Stimulated activated CD4-positive, alpha-beta T cell treated with anti-CD3 and anti-CD28 coated beads, Interleukin-1b, Interleukin-23, amount 100 ng/mL, for 24 hours (primary cell): ENCODE data around the gene SPIRE1.

ENCODE experiments used
- DNase-seq, 4 experiments: peaks; one replicate each; pipeline ENCODE4 v3.0.0-alpha.2; 2020; ENCODE audit warnings: low read depth in 4 of 4, low spot score in 1 of 4

SPIRE1 gene

DNA sequence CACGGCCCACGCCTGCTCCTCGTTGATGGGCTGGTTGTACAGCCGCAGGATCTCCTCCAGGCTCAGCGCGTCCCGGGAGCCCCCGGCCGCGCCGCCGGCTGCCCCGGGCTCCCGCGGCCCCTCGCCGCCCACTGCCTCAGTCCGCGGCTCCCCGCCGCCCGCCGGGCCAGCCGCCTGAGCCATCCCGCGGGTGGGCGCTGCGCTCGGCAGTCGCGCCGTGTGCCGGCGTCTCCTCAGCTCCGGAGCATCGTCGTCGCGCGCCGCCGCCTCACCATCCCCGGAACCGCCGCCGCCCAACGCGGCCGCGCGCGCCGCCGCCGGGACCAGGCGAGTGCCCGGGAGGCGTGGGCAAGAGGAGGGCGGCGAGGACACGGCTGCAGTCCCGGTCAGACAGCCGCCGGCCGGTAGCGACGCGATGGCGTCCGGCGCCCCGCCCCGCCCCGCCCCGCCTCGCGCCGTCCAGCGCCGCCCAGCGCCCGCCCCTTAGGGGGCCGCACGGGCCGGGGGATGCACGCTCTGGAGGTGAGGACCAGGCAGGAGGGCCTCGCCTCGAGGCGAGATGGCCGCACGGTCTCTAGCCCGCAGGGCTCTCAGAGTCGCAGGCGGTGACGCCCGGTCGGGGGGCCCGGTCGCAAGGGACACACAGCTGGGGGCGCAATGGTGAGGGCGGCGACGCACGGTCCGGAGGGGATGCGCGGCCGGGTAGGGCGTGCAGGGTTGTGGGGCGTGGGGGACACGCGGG is at the start of gene SPIRE1:
TSS of gene SPIRE1 (minus strand) at position 424 of the 742 bp plus-strand sequence. CDS start at position 183, 241 bp downstream.
- peak in 3 of 4 experiments; percentile 14 to 21 (median 16) for DNase-seq

DNA sequence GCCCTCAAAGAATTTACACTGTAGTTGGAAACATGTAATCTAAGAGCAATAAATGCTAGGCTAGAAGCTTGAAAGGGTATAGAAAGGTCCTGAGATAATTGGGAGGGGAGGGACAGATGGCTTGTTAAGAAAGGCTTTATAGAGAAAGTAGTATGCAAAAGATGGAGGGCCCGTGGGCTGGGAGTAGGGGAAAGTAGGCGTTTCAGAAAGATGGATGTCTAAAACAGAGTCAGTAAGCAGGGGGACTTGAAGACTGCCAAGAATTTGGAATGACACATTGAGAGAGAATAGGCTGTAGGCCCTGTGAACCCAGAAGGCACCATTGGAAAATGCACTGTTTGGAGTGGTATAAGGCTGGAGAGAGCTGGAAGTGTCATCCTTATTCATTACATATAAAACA is 45.8 kb upstream of the SPIRE1 start:
- DNase-seq: no peak

DNA sequence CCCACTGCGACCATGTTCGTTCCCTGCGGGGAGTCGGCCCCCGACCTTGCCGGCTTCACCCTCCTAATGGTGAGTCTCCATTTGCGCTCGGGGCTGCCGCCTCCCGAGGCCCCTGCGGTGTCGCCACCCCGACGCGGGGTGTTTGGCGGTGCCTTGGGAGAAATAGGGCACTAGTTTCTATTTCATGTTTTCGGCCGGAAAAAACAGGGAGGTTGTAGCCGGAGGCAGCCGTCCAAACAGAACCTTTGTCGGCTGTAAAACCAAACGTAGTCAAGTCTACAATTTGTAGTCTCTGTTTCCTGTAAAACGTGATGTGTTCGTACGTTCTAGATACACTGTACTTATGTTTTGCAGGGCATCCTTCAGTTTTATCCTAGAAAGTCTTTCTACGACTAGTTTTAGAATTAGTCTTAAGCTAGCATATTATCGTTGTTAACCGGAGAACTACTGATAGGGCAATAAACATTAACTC is 45.2 kb upstream of the SPIRE1 start:
- no peak for DNase-seq

DNA sequence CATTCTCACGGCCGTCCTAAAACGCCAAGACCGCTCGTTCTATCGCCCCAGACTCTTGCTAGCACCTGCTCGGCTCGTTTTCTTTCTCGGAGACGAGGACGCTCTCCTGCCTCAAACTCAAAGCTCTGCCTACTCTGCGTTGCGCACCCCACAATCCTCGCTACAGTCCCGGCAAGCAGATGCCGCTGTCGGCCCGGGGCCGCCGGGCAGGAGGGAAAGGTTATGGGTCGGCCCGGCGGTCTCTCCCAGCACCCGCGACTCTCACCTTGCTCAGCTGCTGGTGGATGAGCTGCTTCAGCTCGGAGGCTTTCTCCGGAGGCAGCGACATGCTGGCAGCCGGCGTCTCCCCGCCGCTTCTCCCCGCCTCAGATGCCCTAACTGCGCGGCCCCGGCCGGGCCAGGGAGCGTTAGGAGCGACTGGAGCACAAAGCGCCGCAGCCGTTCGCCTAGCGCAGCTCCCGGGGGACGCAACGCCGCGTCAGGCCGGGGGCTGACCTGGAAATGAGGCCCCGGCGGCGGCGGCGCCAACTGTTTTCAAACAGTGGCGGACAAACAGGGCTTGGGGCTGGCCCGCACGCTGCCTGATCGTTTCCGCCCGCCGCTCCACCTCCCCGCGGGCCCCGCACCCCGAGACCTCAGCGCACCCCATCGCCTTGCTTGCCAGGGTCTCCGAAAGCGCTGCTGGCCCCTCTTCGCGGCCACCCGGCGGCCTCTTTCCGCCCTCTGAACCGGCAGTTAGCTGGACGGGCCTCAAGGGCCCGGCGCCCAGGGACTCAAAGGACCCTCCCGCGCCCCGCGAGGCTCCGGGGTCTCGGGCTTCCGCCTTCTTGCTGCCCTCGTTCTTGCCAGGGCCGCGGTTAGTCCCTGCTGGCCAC is 44.6 kb upstream of the SPIRE1 start, which contains the start of the genes CEP76 and PSMG2:
TSS of gene CEP76 (minus strand) at position 503 of the 875 bp plus-strand sequence. CDS start at position 328, 175 bp downstream.
TSS of gene PSMG2 (plus strand) at position 822 of the 875 bp plus-strand sequence. CDS start 66 bp downstream, outside the sequence.
- peak; percentile 54 to 79 (median 71) for DNase-seq

DNA sequence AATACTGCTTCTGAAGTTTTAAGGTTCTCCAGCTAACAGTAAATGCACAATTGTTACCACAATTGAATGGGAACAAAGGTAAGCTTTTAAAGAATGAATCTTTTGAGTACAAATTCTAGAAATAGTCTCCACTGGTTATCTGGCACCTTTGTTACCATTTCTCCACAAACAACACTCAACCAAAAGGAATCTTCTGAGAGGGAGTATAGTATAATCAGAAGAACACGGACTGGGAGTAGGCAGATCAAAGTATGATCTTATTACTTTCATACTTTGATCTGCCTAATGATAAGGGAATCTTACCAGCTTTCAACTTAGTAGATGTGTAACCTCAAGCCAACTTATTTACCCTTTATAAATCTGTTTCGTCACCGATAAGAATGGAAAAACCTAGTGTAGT is 43.3 kb upstream of the SPIRE1 start:
- no peak for DNase-seq

DNA sequence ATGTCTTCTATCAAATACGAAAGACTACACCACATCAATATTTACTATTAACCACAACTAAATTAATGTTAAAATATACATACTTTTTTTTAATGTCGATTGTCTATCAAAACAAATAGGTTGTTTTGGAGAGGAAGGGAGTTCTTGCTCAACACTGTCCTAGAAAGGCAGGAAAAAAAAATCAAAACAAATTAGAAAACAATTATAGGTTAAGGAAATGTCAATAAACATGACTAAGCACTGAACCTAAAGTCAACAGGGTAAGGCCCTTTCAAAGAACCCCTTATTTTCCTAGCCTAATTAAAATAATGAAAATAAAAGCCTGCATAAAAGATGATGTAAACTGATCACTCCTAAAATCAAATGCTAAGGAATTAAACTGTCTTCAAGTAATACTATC is 41.8 kb upstream of the SPIRE1 start:
- no peak for DNase-seq

DNA sequence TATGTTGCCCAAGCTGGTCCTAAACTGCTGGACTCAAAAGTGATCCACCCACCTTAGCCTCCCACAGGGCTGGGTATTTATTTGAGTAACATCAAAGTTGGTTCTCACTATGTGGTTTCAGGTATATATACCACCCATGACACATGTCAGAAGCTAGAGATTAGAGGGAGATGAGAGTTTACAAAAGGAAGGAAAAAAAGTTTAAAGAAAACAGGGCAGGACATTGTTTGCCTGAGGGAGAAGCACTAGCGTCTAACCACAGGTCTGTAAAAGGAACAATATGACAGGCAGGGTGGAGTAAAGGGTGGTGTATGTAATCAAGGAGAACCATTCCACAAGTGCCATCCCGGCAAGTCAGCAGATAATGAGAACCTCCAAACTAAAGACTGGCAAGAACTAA is 36.1 kb upstream of the SPIRE1 start:
- DNase-seq: no peak

DNA sequence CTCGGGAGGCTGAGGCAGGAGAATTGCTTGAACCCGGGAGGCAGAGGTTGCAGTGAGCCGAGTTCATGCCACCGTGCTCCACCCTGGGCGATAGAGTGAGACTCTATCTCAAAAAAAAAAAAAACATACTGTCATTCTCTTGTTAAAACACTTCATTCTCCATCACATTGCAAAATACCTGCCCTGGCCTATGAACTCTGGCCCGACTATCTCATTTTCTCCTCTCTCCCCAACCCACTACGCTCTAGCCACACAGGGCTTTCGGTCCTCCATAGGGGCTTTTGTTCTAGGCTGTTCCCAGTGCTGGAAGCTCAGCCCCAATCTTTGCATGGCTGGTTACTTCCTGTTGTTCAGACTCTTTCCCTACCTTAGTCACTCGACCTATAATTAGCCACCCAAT is 34.3 kb upstream of the SPIRE1 start:
- DNase-seq: no peak

DNA sequence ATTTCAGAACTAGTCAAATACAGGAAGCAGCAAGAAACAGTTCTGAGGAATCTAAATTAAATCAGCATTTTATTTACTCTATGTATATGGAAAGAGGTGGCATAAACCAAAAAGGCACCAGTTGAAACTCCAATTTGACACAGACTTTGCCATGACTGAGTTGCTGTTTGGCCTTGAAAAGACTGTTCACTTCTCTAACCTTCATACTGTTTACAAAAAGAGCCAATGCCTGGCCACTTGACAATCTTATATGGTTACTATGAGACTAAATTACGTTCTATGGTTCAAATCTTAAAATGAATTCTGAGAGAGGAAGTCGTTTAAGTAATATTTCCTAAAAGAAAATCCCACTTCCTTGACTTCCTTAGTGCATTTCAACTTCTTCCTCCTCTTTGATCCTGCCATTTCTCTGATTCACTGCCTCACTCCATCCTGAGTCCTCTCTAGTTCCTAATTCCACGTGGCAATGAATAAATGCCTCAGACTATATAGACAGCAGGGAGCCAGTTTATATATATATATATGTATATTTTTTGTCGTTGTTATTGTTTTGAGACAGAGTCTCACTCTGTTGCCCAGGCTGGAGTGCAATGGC is 31.4 kb upstream of the SPIRE1 start:
- DNase-seq: no peak

DNA sequence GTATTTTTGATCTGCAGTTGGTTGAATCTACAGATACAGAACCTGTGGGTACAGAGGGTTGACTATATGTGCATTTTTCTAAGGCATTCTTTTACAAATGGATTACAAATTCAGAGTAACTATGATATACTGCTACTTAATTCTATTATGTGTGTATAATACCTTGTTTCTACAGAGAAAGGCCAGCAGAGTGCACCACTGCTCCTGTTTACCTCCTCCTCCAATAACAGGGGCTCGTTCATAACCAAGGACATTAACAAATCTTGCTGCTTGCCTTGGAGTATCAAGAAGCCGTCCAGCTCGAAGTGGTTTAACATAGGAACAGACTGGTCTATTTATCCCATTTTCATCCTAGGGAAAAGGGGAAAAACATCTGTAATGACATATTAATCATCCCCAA is 28.2 kb upstream of the SPIRE1 start:
- DNase-seq: no peak

DNA sequence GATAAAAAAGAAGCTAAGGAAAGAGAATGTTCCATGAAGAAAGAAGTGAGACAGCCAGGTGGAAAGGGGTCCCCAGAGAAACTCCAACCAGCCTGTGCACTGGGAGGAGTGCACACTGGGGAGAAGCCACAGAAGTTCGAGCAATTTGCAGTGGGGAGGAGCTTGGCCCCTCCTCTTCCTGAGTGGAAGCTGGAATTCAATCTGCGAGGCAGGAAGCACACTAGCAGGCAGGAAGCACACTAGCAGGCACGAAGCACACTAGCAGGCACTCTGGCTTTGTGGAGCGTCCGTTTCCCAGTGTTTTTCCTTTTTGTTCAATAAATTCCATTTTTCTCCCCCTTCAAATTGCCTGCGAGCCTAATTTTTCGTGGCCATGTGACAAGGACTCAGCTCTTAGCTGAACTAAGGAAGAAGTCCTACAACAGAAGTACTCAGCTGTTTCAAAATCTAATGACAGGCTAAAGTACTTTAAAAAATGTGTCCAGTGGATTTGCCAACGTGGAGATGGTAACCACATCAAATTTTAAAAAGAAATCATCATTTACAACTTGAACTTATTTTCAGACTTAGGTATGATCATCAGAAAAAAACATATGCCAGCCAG is 21.4 kb upstream of the SPIRE1 start:
- no peak for DNase-seq

DNA sequence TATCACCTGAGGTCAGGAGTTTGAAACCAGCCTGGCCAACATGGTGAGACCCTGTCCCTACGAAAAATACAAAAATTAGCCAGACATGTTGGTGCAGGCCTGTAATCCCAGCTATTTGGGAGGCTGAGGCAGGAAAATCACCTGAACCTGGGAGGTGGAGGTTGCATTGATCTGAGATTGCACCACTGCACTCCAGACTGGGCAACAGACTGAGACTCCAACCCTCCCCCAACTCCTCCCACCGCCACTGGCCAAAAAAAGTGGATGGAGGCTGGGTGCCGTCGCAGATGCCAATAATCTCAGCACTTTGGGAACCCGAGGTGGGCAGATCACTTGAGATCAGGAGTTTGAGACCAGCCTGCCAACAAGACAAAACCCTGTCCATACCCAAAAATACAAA is 10.1 kb upstream of the SPIRE1 start:
- DNase-seq: no peak

DNA sequence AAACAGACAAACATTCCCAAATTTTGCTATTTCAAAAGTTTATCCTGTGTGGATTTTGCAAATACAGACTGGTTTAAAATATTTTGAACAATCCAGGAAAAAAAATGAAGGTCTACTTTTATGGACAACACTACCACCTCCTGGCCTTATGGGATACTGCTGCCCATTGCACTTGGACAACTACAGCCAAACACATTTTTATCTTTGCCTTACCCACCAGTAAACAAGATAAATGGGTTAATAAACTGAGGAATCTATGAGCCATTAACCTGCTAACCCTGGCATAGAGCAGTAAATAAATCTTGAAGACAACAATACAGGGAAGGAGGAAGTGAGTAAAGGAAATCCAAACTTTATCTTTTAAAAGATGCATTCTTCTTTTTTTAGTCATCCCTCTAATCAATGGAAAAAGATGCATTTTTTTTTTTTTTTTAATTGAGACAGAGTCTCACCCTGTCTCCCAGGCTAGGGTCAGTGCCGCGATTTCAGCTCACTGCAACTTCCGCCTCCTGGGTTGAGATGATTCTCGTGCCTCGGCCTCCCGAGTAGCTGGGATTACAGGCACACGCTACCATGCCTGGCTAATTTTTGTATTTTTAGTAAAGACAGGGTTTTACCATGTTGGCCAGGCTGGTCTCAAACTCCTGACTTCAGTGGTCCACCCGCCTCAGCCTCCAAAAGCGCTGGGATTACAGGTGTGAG is 2.1 kb upstream of the SPIRE1 start:
- peak in 1 of 4 experiments; percentile 8 for DNase-seq

DNA sequence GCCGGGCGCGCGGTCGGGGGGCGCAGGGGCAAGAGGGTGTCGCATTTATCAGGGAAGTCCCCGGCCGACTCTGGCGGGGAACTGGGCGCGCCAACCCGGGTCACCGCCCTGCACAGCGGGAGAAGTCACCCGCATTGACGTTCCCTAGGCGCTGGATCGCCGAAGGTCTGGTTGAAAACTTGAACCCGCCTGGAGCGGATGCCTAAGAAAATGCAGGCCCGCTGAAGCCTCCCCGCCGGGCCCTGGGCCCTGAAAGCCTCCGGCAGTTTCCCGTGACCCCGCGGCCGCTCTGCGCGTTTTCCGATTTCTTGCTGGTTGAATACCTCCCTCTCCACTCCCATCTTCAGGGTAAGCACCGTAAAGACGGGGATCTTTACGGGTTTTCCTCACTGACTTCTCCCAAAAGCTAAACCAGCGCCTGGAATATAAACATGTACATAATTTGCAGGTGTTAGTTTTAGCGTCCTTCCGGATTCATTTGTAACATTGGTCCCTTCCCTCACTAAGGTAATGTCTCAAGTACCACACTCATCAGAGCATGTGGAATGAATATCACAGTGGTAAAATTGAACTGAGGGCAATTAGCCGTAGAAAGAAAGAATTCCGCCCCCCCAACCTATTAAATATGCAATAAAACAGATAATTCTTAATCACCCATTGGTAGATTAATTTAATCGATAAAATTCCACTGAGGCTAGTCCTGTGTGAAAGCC is 675 bp upstream of the SPIRE1 start:
- peak in 1 of 4 experiments; percentile 4 for DNase-seq

DNA sequence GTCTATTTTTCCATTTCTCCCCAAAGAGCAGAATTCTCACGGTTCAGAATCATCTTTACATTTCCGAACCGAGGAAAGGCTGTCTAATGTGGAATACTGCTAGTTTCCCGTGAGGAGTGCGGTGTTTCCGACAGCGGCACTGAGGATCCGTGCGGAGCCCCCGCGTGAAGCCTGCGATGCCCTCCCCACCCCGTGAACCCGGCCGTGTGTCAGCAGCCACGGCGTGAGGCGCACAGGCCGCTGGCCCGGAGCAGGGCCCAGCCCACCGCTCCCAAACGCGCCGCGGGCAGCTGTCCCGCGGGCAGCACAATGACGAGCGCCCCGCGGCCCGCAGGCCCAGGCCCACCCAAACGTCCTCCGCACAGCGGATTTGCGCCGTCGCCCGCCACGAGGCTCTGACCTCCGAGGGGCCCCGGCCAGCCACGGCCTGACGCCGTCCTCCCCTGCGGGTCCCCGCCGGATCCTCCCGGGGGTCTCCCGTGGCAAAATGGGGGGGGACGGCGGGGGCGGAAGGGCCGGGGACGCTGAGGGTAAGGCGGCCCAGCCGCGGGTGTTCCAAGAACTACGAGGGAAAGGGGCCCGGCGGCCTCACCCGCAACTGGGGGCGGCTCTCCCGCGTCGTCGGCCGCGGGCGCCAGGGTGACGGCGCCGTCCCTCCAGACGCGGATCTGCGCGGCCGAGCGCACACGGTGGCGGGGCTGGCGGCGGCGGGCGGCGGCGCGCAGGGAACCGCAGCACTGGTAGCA is 796 bp downstream of the SPIRE1 start:
- DNase-seq: peak in 2 of 4 experiments; percentile 6 to 8

DNA sequence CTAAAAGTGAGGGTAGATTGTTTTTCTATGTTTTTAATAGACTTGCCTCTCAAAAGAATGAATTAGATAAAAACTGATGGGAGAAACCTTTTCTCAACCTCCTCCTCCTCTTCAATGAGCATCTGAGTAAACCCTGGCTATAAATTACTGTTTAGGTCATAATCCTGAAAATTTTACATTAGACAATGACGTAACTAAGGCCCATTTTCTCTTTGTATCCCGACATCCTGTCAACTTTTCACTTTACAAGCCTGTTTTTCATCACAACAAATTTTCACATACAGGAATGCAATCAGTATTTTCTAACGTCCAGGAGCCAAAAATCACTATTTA is 1.3 kb downstream of the SPIRE1 start:
- no peak for DNase-seq

DNA sequence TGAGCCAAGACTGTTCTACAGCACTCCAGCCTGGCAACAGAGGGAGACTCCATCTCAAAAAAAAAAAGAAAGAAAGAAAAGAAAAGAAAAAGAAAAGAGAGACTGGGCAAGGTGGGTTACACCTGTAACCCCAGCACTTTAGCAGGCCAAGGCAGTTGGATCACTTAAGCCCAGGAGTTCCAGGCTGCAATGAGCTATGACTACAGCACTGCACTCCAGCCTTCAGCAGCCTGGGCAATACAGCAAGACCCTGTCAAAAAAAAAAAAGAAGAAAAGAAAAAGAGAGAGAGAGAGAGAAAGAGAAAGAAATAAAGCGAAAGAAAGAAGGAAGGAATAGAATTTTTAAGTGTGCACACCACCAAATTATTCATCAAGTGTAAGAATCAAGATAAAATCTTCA is 2.9 kb downstream of the SPIRE1 start:
- no peak for DNase-seq

DNA sequence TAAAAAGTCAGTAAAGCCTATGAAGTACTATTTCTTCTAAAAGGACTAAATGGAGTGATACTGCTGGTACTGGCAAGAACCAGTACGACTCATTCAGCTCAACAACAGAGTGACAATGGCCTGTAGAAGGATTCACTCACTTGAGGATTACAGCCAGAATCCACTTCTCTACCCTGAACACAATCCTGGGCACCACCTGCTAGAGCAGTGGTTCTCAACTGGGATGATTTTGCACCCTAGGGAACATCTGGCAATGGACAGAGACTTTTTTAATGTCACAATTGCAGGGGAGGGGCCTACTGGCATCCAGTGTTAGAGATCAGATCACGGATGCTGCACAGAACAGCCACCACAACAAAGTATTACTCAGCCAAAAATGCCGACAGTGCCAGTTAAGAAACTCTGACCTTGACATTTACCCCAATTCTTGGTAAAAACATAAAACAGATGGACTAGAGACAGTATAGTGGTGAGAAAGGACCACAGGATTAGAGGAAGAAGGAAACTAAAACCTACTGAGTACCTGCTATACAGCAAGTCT is 5.0 kb downstream of the SPIRE1 start:
- no peak for DNase-seq

DNA sequence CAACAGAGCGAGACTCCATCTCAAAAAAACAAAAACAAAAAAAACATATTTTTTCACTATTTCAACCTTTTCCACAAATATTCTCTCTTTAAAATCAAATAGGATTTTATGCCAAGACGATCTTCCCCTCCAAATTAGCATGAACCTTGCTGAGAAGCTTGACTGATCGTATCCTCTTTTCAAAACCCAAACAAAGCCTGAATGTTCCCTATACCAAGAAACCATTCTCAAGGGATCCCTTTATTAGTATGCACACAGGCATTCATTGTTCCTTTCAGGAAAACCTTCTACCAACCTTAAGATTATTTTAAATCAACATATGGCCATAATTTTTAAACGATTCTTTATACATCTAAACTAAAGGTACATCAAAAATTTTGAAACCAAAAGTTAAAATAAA is 6.3 kb downstream of the SPIRE1 start:
- DNase-seq: no peak
